H9 (cell line): Measurements from ENCODE around the gene SDK2. TPM values are rescaled to one million over a fixed set of nuclear protein-coding genes. Genes with fewer than 3 reads are reported as not detected.

ENCODE experiments used
- DNase-seq: peaks from one replicate; pipeline ENCODE4 v3.0.0-alpha.2; 2017
- H2AFZ ChIP-seq: one replicate; pipeline ENCODE4 v1.6.1; 2013; ENCODE audit warnings: mild to moderate bottlenecking, low read length, control low read depth, moderate library complexity
- H2AK5ac ChIP-seq: 2 replicates; pipeline ENCODE4 v1.6.1; 2013; ENCODE audit warnings: low read length, control low read depth, mixed read lengths; ENCODE audit not compliant: insufficient read length
- H2BK120ac ChIP-seq: one replicate; pipeline ENCODE4 v1.6.1; 2013; ENCODE audit warnings: low read depth, mild to moderate bottlenecking, low read length, control low read depth, inconsistent platforms; ENCODE audit not compliant: poor library complexity, severe bottlenecking
- H2BK12ac ChIP-seq: 2 replicates; pipeline ENCODE4 v1.6.1; 2013; ENCODE audit warnings: low read length, control low read depth, mixed read lengths, low read depth; ENCODE audit not compliant: insufficient read length
- H2BK15ac ChIP-seq: 2 replicates; pipeline ENCODE4 v1.6.1; 2013; ENCODE audit warnings: low read depth, low read length, control low read depth
- H2BK20ac ChIP-seq: one replicate; pipeline ENCODE4 v1.6.1; 2013; ENCODE audit warnings: low read depth, mild to moderate bottlenecking, low read length, control low read depth, inconsistent platforms; ENCODE audit not compliant: poor library complexity, severe bottlenecking
- H2BK5ac ChIP-seq: 2 replicates; pipeline ENCODE4 v1.6.1; 2013; ENCODE audit warnings: low read length, control low read depth, mixed read lengths; ENCODE audit not compliant: insufficient read length
- H3K14ac ChIP-seq: 2 replicates; pipeline ENCODE4 v1.6.1; 2013; ENCODE audit warnings: low read length, control low read depth; ENCODE audit not compliant: insufficient read depth
- H3K18ac ChIP-seq: 2 replicates; pipeline ENCODE4 v1.6.1; 2013; ENCODE audit warnings: low read depth, mild to moderate bottlenecking, mixed read lengths, low read length, control low read depth; ENCODE audit not compliant: insufficient read length
- H3K23ac ChIP-seq: 2 replicates; pipeline ENCODE4 v1.6.1; 2013; ENCODE audit warnings: low read length, control low read depth, mixed read lengths, low read depth; ENCODE audit not compliant: insufficient read length
- H3K23me2 ChIP-seq: 2 replicates; pipeline ENCODE4 v1.6.1; 2013; ENCODE audit warnings: low read depth, mild to moderate bottlenecking, mixed read lengths, low read length, control low read depth; ENCODE audit not compliant: insufficient read length, poor library complexity, severe bottlenecking
- H3K27ac ChIP-seq: 2 replicates; pipeline ENCODE4 v1.5.1; 2013; ENCODE audit warnings: low read length, control low read depth, mixed read lengths, low read depth; ENCODE audit not compliant: insufficient read length
- H3K27me3 ChIP-seq: 2 replicates; pipeline ENCODE4 v1.6.1; 2013; ENCODE audit warnings: low read length, control low read depth, inconsistent platforms; ENCODE audit not compliant: insufficient read depth
- H3K4ac ChIP-seq: 2 replicates; pipeline ENCODE4 v1.6.1; 2013; ENCODE audit warnings: low read depth, mild to moderate bottlenecking, control low read depth, inconsistent platforms, low read length, moderate library complexity
- H3K4me1 ChIP-seq: 2 replicates; pipeline ENCODE4 v1.6.1; 2013; ENCODE audit warnings: low read length, control low read depth, inconsistent platforms; ENCODE audit not compliant: insufficient read depth
- H3K4me2 ChIP-seq: 2 replicates; pipeline ENCODE4 v1.6.1; 2013; ENCODE audit warnings: low read length, control low read depth, mixed read lengths; ENCODE audit not compliant: insufficient read length, insufficient read depth
- H3K56ac ChIP-seq: 2 replicates; pipeline ENCODE4 v1.6.1; 2013; ENCODE audit warnings: low read depth, mild to moderate bottlenecking, mixed read lengths, low read length, control low read depth; ENCODE audit not compliant: insufficient read length
- H3K79me1 ChIP-seq: 2 replicates; pipeline ENCODE4 v1.6.1; 2013; ENCODE audit warnings: low read depth, mild to moderate bottlenecking, moderate library complexity, low read length, control low read depth, inconsistent platforms; ENCODE audit not compliant: insufficient read depth, poor library complexity, severe bottlenecking
- H3K79me2 ChIP-seq: 2 replicates; pipeline ENCODE4 v1.6.1; 2013; ENCODE audit warnings: low read length, control low read depth, inconsistent platforms; ENCODE audit not compliant: insufficient read depth
- H3K9ac ChIP-seq: 2 replicates; pipeline ENCODE4 v1.6.1; 2013; ENCODE audit warnings: low read length, control low read depth, mixed read lengths; ENCODE audit not compliant: insufficient read length; ENCODE audit errors: extremely low read depth
- H3K9me3 ChIP-seq: one replicate; pipeline ENCODE4 v1.6.1; 2013; ENCODE audit warnings: low read depth, low read length, inconsistent platforms; ENCODE audit not compliant: control insufficient read depth
- H3T11ph ChIP-seq: one replicate; pipeline ENCODE4 v1.6.1; 2013; ENCODE audit warnings: mild to moderate bottlenecking, low read length, control low read depth, inconsistent platforms
- H4K20me1 ChIP-seq: one replicate; pipeline ENCODE4 v1.6.1; 2013; ENCODE audit not compliant: control insufficient read depth, insufficient read length, insufficient read depth
- H4K5ac ChIP-seq: 2 replicates; pipeline ENCODE4 v1.6.1; 2013; ENCODE audit warnings: low read depth, mild to moderate bottlenecking, mixed read lengths, low read length, control low read depth; ENCODE audit not compliant: insufficient read length
- H4K8ac ChIP-seq: replicated peaks from 2 replicates; pipeline ENCODE4 v1.6.1; 2013; ENCODE audit warnings: low read length, control low read depth, mixed read lengths, low read depth; ENCODE audit not compliant: insufficient read length
- H4K91ac ChIP-seq: 2 replicates; pipeline ENCODE4 v1.6.1; 2013; ENCODE audit warnings: low read depth, mild to moderate bottlenecking, moderate library complexity, mixed read lengths, low read length, control low read depth; ENCODE audit not compliant: insufficient read length
- H3K27ac Mint-ChIP-seq, 3 experiments: 2 replicates in 2 of 3; 3 replicates in 1 of 3; pipeline ENCODE4 v1.8.0; 2020 to 2021; ENCODE audit warnings: mixed read lengths in 3 of 3, mild to moderate bottlenecking in 1 of 3, moderate library complexity in 1 of 3
- H3K27me3 Mint-ChIP-seq: 2 replicates; pipeline ENCODE4 v1.8.0; 2021; ENCODE audit warnings: low read depth, mild to moderate bottlenecking, moderate library complexity, mixed read lengths
- H3K36me3 Mint-ChIP-seq, 3 experiments: 2 replicates in 2 of 3; 3 replicates in 1 of 3; pipeline ENCODE4 v1.8.0; 2020 to 2021; ENCODE audit warnings: low read depth in 3 of 3, mixed read lengths in 3 of 3; ENCODE audit not compliant: insufficient read depth in 1 of 3
- H3K4me1 Mint-ChIP-seq, 2 experiments: 2 replicates each; pipeline ENCODE4 v1.8.0; 2020; ENCODE audit warnings: mixed read lengths in 2 of 2
- H3K4me3 Mint-ChIP-seq, 2 experiments: 2 replicates in 1 of 2; 3 replicates in 1 of 2; pipeline ENCODE4 v1.8.0; 2020 to 2021; ENCODE audit warnings: mild to moderate bottlenecking in 2 of 2, mixed read lengths in 2 of 2, moderate library complexity in 1 of 2
- H3K9me3 Mint-ChIP-seq, 2 experiments: 2 replicates in 1 of 2; 3 replicates in 1 of 2; pipeline ENCODE4 v1.8.0; 2020; ENCODE audit warnings: mild to moderate bottlenecking in 2 of 2, mixed read lengths in 2 of 2, moderate library complexity in 1 of 2
- CTCF ChIP-seq: fragments of 200-600 bp; sonication (generic); conservative IDR thresholded peaks from 3 replicates; pipeline ENCODE4 v1.8.0; 2021; ENCODE audit warnings: antibody characterized with exemption, mild to moderate bottlenecking
- WGBS: extraction: QIAGEN DNeasy Blood & Tissue Kit; methylation state at CpG from one replicate; pipeline ENCODE4 v1.1.7; 2013; ENCODE audit warnings: missing lambda C conversion rate, low lambda C conversion rate, mixed read lengths; ENCODE audit not compliant: insufficient read length; ENCODE audit errors: extremely low coverage; 5-methylcytosine and 5-hydroxymethylcytosine counted together
- total RNA-seq: library from RNA; stranded (reverse); gene quantifications from 2 replicates; pipeline ENCODE4 v1.2.1, GENCODE V29; 2021

Gene SDK2
- total RNA-seq, 1 experiment from 2014 or later = 9.1 TPM

GRCh38 chr17:73489991-73490390, 154.3 kb downstream of the SDK2 start:
- WGBS = no CpG with 5 or more reads among the region's 9 CpGs
- H4K20me1 ChIP-seq = peaks cover 2% of the 10 kb centered on the region
- no peak for TF ChIP-seq CTCF

More at GRCh38 chr17:73489991-73490390, 154.3 kb downstream of the SDK2 start:
- Histone ChIP-seq H3K18ac (no peak overlapping the region), H2BK120ac (no peak overlapping the region), H2AK5ac (no peak overlapping the region), H3K9ac (no peak overlapping the region), H2AFZ (no peak overlapping the region), H3K23me2 (no peaks in the 10 kb centered on the region), H4K5ac (no peak overlapping the region), H3K4ac (no peak overlapping the region), H3K79me2 (no peaks in the 10 kb centered on the region), H3K79me1 (no peaks in the 10 kb centered on the region), H3T11ph (no peak overlapping the region), H4K8ac (no peak overlapping the region), H2BK5ac (no peak overlapping the region), H2BK20ac (no peak overlapping the region), H3K27ac (no peak overlapping the region), H2BK15ac (no peak overlapping the region), H3K14ac (no peak overlapping the region; the same call in 1 of the 2 replicates), H3K4me1 (no peaks in the 10 kb centered on the region; the same call in 1 of the 2 replicates), H3K23ac (no peak overlapping the region), H3K4me2 (no peak overlapping the region), H3K9me3 (peaks cover 8% of the 10 kb centered on the region), H3K27me3 (no peaks in the 10 kb centered on the region), H3K56ac (no peak overlapping the region), H4K91ac (no peak overlapping the region), H2BK12ac (no peak overlapping the region)
- H3K9me3 Mint-ChIP-seq = peaks cover 11 to 12% of the 10 kb centered on the region in 2 experiments
- H3K4me3 Mint-ChIP-seq = no peak overlapping the region; a peak in 1 of 5 replicates
- peak overlapping the region in 2 of 3 experiments; percentile 44 to 62; a peak in 2 of 7 replicates for H3K27ac Mint-ChIP-seq
- H3K27me3 Mint-ChIP-seq = no peaks in the 10 kb centered on the region; the same call in 1 of the 2 replicates
- no peak for DNase-seq
- peaks cover 7 to 17% (median 9%) of the 10 kb centered on the region in 3 experiments for H3K36me3 Mint-ChIP-seq
- peaks cover 36 to 42% of the 10 kb centered on the region in 2 experiments for H3K4me1 Mint-ChIP-seq
